Activated T-helper 1 cell treated with Interleukin-2 at 50 U/mL for 16 hours (primary cell): ENCODE measurements around the gene SEPTIN2.
"Not testable (repeated sequence)": the region's sequence is repeated elsewhere in the genome, so short reads cannot be mapped to it uniquely, and the experiment has no call there.

Source experiments
- DNase-seq: peaks from one replicate; pipeline ENCODE4 v3.0.0-alpha.2; 2020; ENCODE audit warnings: low read depth

Gene SEPTIN2

GRCh38 chr2:241315879-241316631 is at the start of gene SEPTIN2:
SEPTIN2 (plus strand) TSS chr2:241315925; CDS start chr2:241324233, 8,308 bp downstream.
- DNase-seq: no peak

- no peak for DNase-seq
Observed at GRCh38 chr2:241267249-241268067, 48.3 kb upstream of the SEPTIN2 start.

- no peak for DNase-seq
Observed at GRCh38 chr2:241268306-241268705, 47.4 kb upstream of the SEPTIN2 start.

- no peak for DNase-seq
Observed at GRCh38 chr2:241268716-241269445, 46.8 kb upstream of the SEPTIN2 start.

GRCh38 chr2:241269707-241270520 is 45.8 kb upstream of the SEPTIN2 start:
- no peak for DNase-seq

- DNase-seq: no peak
Observed at GRCh38 chr2:241270531-241270930, 45.2 kb upstream of the SEPTIN2 start.

GRCh38 chr2:241271706-241272302 is 43.9 kb upstream of the SEPTIN2 start:
- peak; percentile 30 for DNase-seq

- peak; percentile 11 for DNase-seq
Observed at GRCh38 chr2:241272303-241273209, 43.2 kb upstream of the SEPTIN2 start.

GRCh38 chr2:241273210-241274020 is 42.3 kb upstream of the SEPTIN2 start:
- no peak for DNase-seq

- no peak for DNase-seq
Observed at GRCh38 chr2:241274127-241274526, 41.6 kb upstream of the SEPTIN2 start.

- no peak for DNase-seq
Observed at GRCh38 chr2:241275504-241275903, 40.2 kb upstream of the SEPTIN2 start.

- no peak for DNase-seq
Observed at GRCh38 chr2:241275910-241276309, 39.8 kb upstream of the SEPTIN2 start.

- DNase-seq: not testable (repeated sequence)
Observed at GRCh38 chr2:241278306-241278705, 37.4 kb upstream of the SEPTIN2 start.

GRCh38 chr2:241279413-241279812 is 36.3 kb upstream of the SEPTIN2 start:
- DNase-seq: no peak

GRCh38 chr2:241279828-241280227 is 35.9 kb upstream of the SEPTIN2 start:
- no peak for DNase-seq

- DNase-seq: no peak
Observed at GRCh38 chr2:241280291-241280690, 35.4 kb upstream of the SEPTIN2 start.

GRCh38 chr2:241282555-241282954 is 33.2 kb upstream of the SEPTIN2 start:
- no peak for DNase-seq

- no peak for DNase-seq
Observed at GRCh38 chr2:241285596-241285995, 30.1 kb upstream of the SEPTIN2 start.

GRCh38 chr2:241286348-241287090 is 29.2 kb upstream of the SEPTIN2 start:
- no peak for DNase-seq
